ENCODE data around the gene FGF8.
A peak's percentile ranks its signal among the peaks of the same experiment; 100 is the strongest.
"Not testable (repeated sequence)": the region's sequence is repeated elsewhere in the genome, so short reads cannot be mapped to it uniquely, and the experiment has no call there.

FGF8 gene, protein sequence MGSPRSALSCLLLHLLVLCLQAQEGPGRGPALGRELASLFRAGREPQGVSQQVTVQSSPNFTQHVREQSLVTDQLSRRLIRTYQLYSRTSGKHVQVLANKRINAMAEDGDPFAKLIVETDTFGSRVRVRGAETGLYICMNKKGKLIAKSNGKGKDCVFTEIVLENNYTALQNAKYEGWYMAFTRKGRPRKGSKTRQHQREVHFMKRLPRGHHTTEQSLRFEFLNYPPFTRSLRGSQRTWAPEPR

DNA sequence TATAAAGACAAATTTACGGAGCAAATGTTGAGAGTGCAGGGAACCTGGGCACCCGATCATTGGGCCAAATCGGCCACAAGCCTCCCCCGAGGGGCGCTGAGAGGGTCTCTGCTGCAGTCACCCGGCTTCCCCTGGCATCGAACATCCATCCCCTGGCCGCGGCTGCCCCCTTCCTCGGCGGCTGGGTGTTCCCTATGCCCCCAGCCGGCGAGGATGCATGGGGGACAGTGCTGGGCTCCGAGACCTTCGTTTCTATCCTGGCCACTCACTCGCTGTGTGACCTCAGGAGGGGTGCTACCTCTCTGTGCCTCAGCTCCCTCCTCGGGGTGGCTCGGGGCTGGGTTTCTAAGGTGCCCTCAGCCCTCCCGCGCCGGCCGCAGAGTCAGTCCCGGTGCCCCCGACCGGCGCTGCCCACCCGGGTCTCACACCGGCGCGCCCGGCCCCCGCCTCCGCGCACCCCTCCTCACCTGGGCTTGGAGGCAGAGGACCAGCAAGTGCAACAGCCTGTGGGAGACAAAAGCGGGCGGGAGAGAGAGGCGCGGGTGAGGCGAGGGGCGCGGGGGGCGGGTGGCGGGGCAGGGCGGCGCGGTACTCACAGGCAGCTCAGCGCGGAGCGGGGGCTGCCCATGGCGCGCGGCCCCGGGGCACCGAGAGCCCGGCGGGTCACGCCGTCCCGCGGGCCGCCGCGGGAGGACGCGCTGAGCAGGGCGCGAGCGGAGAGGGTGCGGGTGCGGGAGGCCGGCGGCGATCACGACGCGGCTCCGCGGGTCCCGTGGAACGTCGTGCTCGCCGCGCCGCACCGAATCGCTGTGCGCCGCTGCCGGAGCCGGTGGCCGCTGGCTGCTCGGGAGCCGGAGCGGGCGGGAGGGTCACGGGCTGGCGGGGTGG, at the start of gene FGF8:
Gene FGF8, minus strand, starts transcription at position 842 of the 888 bp plus-strand sequence. Its CDS starts 214 bp downstream, at position 628.
- peak; percentile 42 for DNase-seq (ENCODE audit: low spot score)

DNA sequence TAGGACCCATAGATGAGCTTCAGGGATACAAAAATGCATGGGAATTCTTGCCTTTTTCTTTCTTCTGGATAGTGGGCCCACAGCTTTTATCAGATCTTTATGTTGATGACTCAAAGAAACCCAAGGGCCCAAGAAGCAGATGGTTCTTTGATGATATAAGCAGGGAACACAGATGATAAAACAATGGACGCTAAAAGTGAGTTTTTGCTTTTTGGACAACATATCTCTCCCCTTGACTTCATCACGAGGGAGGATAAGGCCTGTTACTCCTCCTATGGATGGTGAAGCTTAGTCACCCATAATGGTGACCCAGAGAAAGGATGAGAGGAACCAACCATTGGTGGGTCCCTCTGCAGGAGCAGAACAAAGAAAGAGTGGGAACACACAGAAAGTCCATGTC, 48.8 kb upstream of the FGF8 start:
- no peak for DNase-seq (ENCODE audit: low spot score)

DNA sequence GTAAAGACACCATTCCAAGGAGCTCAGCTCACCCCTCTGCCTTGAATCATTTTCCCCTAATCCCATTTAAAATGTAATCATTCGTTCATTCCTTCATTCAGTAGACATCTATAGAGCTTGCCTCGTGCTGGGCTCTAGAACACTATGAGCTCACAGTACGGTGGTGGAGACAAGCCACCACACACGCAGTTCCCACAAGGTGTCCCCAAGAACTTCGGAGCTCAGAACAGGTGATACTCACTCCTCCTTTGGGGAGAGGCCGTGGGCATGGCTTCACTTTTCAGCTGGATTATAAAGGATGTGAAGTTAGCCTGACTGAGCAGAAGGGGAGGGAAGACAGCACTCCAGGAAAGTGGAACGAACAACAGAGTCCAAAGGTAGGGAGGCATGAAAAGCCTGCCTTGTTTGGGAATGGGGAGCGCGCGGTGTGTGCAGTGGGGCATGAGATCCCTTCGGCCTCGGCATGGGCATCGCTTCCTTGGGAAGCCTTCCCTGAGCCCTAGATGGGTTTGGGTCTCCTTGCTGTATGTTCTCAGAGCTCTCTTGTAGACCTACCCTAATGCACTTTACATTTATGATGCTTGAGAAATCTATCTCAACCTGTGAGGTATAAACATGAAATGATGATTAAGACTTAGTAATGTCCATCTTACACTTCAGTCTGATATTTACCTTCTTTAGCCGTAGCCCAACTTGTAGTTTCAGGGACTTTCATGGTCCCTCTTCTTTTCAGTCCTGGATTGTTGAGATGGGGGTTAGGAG, 43.1 kb upstream of the FGF8 start:
- no peak for DNase-seq (ENCODE audit: low spot score)

DNA sequence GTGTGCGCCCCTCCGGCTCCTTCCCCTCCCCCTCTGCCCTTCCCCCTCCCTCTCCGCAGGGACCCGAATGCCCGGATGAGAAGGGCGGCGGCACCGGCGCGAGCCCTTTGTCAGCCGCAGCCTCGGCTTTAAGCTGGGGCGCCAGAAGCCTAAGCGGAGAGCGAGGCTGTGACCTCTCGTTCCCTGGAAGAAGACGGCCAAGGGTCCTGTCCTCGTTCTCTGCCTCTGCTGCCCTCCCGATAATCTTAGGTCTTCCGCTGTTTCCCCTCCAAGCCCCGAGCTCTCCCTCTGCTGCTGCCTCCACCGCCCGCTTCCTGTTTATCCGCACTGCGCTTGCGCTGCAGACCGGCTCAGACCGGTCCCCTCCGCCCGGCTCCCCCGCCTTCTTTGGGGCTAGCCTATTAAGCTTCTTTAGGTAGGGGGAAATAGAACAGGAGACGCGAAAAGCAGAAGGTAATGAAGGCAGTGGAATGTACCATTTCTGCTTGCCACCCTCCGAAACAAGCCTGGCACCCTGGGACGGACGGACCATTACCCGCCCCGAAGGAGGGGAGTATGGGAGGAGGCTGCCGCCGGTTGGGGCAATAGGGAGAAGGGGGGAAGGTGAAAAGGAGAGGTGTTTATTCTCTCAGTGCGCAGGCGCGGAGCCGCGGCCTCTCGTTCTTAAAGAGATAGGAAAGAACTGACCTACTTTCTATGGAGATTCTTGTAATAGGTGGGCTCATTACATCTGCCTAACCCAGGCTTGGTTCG, 42.4 kb upstream of the FGF8 start, which contains the start of gene OGA:
Gene OGA, minus strand, starts transcription at position 326 of the 753 bp plus-strand sequence. CDS start 422 bp downstream, outside the sequence.
- DNase-seq (ENCODE audit: low spot score): peak; percentile 98

DNA sequence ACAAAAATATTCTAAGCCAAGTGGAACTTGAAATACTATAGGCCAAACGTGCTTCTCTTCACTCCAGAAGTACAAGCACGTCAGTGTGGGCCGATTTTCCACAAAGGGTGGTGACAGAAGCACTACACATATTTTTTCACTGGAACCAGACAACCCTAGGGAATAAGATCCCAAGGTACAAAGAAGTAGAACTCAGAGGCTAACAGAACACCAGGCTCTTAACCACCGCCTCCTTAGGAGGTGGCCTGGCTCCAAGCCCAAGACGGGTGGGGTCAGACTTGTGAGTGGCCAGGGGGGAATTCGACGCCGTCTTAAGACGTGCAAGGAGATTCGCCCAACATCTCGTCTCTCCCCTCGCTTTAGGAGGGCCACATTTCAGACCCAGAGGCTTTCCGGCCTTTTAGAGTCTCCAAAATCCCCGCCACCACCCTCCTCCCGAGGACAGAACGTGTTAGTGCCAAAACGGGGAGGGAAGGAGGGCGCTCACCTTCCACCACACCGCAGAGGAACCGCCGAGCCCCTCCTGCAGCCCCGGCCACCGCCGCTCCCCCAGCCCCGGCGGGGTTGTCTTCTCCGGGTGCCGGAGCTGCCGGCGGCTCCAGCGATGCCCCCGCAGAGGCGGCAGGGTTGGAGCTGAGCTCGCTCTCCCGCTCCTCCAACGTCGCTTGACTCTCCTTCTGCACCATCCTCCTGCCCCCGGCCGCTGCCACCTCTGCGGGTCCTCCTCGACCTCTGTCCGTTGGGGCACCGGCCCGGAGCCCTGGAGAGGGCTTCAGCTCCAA, 41.6 kb upstream of the FGF8 start:
- peak; percentile 88 for DNase-seq (ENCODE audit: low spot score)

DNA sequence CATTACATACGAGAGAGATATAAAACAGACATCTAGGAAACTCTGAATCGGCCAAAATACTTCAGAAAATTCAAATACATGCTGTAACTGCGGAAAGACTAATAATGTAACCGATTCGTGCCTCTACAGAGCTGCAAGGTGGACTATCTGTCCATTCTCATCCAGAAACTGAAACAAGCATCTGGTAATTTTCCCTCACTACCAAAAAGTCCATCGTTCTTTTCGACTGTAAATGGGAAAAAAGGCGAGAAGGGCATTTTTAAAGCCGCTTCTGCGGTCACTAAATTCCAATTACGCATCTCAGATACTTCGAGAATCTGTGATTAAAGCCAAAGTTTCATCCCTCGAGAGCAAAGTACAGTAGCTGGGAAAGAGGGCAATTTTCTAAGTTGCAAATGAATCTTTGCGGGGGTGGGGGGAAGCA, 41.0 kb upstream of the FGF8 start:
- DNase-seq (ENCODE audit: low spot score): no peak

DNA sequence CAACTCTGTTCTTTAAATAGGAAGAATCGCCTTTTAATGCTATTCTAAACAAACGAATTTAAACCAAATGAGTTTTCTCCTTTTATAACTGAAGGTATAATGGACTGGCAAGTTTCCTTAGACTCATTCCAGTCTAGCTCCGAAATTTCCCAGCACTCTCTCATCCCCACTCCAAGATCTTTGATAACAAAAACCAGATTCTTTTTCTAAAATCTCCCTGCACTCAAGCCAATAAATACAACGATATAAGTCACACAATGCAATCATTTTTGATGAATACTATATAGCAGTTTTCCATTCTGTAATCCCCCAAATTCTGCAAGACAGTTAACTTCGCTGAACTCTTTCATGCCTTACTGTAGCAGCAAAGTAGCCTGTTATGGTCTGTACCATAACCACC, 40.5 kb upstream of the FGF8 start:
- DNase-seq (ENCODE audit: low spot score): no peak

DNA sequence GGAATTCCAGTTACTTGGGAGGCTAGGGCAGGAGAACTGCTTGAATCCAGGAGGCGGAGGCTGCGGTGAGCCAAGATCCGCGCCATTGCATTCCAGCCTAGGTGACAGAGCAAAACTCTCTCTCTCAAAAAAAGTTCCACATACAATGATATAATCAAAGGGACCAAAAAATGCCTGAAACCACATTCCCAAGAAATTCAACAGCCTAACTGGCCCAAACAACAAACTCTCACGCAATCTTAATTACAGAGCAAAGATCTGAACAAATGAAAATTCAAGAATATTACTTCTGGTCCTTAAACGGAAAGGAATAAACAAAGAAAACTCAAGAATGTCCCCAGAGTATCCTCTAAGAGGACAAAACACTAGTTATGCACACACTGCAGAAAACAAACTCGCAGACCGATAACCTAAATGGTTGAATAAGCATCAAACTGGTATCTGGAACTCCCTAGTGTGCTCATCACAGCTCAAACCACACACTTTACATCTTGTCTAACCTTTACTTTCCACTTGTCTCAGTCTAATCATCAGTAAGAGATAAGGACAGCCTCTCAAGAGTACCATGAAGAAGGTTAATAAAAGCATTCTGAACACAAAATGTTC, 38.7 kb upstream of the FGF8 start:
- DNase-seq (ENCODE audit: low spot score): no peak

DNA sequence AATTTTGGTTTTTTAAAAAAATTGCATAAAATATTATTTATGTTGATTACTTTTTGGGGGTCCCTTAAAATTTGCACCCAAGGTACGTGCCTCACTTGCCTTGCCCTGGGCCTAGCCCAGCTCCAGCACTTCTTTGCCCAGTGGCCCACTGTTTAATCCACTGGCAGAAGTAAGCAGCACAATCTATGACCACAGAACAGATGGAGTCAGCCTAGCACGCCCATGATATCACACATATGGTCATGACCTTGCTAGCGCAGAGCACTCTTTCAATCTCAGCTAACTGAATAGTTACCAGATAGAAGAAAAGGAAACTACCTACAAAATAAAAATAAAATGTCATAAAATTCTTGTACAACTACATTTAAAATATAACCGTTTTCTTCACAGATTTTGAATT, 36.7 kb upstream of the FGF8 start:
- no peak for DNase-seq (ENCODE audit: low spot score)

DNA sequence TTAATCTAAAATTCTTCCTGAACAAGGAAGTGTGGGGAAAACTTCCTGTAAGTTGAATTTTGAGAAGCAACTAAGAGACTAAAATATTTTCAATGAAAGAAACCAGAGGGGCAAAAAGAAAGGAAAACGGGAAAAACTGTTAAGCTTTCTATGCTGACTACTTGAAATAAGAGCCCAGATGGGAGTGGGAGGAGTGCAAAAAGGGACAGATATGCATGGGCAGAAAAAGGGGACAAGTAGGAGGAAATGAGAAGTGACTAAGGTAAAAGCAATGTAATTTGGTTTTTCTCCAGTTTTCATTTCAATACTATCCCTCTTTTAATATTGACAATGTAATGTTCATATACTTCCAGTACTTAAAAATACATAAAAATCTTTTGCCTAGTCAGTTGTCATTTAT, 31.2 kb upstream of the FGF8 start:
- no peak for DNase-seq (ENCODE audit: low spot score)

DNA sequence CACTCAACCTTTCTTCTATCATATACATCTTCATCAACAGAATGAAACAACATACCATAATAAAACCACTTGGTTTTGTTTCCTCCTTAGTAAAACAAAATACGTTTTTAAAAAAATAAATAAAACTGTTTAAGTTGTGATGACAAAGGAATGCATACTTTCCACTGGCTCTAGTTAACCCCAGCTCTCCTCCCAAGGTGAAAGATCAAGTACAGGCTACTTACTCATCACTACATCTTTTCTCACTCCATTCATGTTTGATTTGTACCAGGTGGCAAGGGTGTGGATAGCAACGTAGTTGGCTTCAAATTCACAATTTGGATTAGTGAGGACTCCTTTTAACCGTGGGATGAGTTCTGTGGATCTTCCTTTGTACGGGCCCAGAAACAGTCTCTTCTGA, 27.6 kb upstream of the FGF8 start:
- no peak for DNase-seq (ENCODE audit: low spot score)

DNA sequence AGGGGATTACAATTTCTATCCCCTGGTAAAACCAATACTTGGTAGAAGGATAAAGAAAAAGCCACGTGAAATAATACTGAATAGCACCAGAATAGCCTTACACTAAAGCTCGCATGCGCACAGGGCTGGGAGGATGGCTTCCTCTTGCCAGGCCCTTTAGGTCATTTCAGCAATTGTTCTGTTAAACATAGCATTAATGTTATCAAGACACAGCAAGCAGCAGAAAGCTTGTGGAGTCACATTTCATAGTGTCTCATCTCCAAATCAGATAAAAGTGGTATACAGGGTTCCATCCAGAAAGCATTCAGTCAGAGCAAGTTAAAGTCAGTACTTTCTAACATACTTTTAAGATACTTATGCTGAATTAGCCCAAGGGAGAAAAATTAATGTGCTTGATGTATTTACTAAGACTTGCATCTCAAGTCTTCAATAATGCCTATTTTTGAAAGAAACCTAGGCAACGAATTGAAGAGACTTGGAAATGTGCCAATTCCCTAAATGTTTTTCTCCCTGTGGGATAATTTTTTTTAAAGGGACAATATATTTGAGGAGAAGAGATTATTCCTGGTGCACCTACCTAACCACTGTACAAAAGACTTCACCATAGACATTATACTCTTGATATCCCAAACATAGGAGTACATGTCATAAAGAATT, 21.6 kb upstream of the FGF8 start:
- no peak for DNase-seq (ENCODE audit: low spot score)

DNA sequence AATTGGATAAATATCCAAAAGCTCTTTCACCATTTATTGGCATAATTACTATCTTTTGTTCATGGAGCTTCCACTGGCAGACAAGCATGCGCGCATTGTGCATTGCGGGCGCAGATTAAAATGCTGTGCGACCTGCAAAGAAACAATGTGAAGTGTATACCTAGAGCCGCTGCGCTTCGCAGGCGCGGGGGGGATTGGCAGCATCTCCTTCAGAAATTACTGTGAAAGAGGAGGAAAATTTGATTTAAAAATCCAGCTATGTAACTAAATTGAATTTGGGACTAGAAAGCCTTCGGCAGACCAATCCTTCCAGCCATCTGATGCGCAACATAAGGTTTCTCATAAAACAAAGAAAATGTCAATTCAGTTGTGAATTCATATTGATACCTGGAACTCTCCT, 17.6 kb upstream of the FGF8 start:
- no peak for DNase-seq (ENCODE audit: low spot score)

DNA sequence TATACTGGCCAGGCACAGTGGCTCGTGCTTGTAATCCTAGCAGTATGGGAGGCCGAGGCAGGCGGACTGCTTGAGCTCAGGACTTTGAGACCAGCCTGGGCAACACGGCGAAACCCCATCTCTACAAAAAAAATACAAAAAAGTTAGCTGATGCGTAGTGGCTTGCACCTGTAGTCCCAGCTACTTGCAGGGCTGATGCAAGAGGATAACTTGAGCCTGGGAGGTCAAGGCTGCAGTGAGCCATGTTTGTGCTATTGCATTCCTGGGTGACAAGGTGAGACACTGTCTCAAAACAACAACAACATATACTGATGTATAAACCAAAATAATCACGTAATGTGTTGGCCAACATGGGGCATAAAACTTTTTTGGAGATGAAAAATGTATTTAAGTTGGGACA, 13.8 kb upstream of the FGF8 start:
- no peak for DNase-seq (ENCODE audit: low spot score)

DNA sequence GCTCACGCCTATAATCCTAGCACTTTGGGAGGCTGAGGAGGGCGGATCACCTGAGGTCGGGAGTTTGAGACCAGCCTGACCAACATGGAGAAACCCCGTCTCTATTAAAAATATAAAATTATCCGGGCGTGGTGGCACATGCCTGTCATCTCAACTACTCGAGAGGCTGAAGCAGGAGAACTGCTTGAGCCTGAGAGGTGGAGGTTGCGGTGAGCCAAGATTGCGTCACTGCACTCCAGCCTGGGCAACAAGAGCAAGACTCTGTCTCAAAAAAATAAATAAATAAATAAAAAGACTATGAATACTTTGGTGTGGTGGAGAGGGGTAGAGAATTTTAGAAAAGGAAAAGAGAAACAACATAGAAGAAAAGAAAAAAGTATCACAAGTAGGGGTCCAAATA, 13.3 kb upstream of the FGF8 start:
- DNase-seq (ENCODE audit: low spot score): not testable (repeated sequence)

DNA sequence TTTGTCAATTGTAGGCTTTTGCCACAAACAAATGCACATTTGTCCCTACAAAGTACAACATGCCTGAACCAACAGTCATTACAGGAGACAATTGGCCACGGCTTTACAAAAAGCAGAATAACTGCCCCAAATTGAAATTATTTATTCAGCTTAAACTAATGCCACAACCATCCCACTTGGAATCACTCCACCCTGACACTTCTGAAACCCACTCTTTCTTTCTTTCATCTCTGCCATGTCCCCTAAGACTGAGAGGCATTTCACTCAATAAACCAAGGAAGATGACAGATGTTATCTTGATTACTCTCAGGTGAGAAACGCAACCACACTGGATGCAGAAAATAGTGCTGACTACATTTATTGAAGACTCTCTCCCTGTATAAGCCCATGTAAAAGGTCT, 9.9 kb upstream of the FGF8 start:
- DNase-seq (ENCODE audit: low spot score): no peak

DNA sequence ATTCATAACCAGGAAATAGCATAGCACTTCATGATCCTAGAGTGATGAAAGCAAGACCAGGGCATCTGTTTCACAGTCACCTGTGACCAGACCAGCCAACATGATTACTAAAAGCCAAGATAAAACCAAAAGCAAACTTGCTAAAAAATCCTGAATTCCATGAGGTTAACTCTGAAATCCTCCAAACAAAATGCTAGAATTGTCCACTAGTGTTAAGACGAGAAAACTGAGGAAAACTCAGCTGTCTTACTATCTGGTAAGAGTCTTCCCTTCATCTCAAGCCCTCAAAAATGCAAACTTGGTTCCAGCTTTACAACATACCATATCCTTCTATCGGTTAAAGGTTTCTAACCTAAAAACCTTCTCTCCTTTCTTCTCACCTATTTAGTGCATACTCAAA, 8.6 kb upstream of the FGF8 start:
- no peak for DNase-seq (ENCODE audit: low spot score)

DNA sequence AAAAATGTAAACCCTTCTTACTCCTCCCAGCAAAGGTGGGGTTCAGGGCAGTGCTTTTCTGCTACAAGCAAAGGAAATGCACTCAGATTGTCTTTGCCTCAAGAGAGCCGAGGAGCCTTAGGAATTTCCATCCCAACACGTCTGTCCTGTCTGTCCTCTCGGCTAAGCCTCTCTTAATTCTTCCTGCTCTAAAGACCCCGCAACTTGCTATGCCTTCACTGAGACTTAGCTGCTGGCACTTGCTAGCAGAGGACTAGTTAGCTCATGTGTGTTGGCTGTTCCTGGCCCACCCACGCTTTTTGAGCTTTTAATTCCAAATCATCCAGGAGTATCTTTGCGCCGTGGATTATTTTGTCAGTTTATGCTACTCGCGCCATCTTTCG, 7.8 kb upstream of the FGF8 start:
- no peak for DNase-seq (ENCODE audit: low spot score)

DNA sequence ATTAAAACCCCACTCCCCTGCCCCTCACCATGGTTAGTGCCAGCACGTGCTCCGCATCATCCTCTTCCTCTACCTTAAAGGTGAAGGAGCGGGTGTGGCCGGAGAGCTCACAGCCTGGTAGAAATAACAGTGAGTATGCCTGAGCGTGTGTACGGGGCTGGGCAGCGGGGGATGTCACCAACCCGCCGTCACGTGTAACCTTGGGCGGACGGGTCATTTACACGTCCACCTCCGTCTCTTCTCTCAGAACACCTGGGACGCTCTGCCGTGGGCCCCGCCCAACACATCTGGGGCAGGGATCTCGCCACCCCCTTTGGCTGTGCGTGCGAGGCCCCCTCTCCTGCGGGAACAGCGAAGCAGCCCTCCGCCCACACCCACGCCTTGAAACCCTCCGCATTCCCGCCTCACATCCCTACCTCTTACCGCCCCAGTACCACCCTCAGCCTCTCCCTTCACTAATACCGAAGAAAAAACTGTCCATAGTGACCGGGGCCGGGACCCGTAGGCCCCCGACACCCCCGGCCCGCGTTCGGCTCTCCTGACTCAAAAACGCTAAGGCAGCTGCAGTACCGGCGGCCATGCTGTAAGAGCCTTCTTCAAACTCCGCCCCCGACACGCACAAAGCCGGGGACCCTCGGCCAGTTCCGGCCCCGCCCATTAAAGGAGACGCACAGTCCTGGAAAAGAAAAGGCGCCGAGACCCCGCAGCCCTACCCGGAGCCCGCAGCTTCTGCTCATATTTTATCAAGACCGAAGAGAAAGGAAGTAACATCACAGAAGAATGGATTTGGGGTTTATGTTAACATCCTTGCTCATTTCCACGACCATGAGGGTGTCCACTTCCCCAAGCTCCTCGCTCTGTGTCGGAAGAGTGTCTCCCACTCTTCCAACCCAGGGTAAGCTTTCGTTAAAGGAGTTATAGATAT, 7.2 kb upstream of the FGF8 start, which contains the start of gene NPM3:
Gene NPM3, minus strand, starts transcription at position 636 of the 925 bp plus-strand sequence. Its CDS starts 56 bp downstream, at position 580.
- DNase-seq (ENCODE audit: low spot score): peak; percentile 95

Data from GM03348 (cell line).